Hepatic stellate cell (primary cell): ENCODE measurements around the gene XCL1.
A peak's percentile ranks its signal among the peaks of the same experiment; 100 is the strongest.
"Not testable (repeated sequence)": the region's sequence is repeated elsewhere in the genome, so short reads cannot be mapped to it uniquely, and the experiment has no call there.

ENCODE experiments used
- DNase-seq: peaks from one replicate; pipeline ENCODE4 v3.0.0; 2011; ENCODE audit warnings: low spot score

XCL1 gene

DNA sequence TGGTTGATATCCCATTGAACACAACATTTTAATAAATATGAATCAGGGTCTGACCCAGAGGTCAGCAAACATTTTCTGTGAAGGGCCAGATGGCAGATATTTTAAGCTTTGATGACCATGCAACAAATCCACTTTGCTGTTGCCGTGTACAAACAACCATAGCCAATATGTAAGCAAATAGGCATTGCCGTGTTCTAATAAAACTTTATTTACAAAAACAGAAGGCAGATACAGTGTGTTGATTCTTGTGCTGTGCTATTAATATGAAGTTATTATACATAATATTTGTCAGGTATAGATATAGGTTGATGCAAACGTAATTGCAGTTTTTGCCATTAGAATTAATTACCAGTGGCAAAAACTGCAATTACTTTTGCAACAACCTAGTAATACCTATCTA, 8.8 kb upstream of the XCL1 start:
- DNase-seq = no peak

DNA sequence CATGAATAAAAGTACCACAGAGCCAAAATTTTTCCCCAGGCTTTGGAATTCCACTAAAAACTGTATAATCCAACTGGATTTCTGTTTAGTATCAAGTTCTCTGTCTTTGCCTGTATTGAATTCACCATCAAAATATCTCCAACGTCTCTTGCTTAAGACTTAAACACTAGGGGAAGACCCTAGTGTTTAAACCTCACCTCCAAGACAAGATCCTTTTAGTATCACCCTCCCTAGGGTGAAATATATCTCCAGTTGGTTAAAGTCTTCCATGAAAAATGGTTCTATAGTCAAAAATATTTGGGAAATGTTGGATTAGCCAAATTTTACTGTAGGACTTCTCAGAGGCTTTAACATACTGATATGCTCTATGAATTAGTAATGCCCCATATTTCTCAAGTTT, 8.1 kb upstream of the XCL1 start:
- DNase-seq = no peak

GRCh38 chr1:168570652-168571051, 5.8 kb upstream of the XCL1 start:
- DNase-seq = no peak

GRCh38 chr1:168572633-168573032, 3.8 kb upstream of the XCL1 start:
- DNase-seq = no peak

GRCh38 chr1:168574234-168574633, 2.2 kb upstream of the XCL1 start:
- DNase-seq = peak; percentile 4

- not testable (repeated sequence) for DNase-seq
Measured at GRCh38 chr1:168578531-168579185, 2.3 kb downstream of the XCL1 start.

- not testable (repeated sequence) for DNase-seq
Measured at GRCh38 chr1:168580290-168580689, 3.9 kb downstream of the XCL1 start.

- not testable (repeated sequence) for DNase-seq
Measured at GRCh38 chr1:168580991-168581390, 4.6 kb downstream of the XCL1 start.

DNA sequence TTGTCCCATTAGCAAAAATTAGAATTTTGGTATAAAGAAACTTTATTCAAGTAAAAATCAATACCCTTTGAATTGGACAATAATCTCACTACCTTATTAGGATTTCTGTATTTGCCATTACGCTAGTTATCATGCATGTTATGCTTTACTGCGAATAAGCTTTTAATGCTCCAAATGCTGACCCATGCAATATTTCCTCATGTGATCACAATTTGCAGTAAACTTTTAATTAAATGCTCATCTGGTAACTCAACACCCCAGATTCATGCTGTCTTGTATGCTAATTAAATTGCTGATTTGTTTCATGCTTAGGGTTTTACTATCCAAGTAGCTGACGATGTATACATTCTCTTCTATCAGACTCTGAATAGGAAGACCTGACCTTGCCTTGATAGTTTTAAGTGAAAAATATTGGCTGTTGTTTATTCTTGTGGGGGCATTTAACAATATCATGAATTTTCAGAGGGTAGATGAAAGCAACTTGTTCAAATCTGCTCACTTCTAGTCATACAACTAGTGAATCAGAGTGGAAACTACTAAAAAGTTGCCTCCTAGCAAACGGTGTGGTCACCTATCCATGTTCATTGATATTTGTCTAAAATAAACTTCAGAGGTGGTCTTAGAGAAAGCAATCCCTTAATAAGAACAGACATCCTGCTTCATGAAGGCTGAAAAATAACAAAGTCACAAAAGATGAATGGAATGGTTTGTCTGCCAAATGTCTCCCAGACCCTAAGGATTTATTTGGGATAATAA, 5.6 kb downstream of the XCL1 start:
- DNase-seq = no peak

DNA sequence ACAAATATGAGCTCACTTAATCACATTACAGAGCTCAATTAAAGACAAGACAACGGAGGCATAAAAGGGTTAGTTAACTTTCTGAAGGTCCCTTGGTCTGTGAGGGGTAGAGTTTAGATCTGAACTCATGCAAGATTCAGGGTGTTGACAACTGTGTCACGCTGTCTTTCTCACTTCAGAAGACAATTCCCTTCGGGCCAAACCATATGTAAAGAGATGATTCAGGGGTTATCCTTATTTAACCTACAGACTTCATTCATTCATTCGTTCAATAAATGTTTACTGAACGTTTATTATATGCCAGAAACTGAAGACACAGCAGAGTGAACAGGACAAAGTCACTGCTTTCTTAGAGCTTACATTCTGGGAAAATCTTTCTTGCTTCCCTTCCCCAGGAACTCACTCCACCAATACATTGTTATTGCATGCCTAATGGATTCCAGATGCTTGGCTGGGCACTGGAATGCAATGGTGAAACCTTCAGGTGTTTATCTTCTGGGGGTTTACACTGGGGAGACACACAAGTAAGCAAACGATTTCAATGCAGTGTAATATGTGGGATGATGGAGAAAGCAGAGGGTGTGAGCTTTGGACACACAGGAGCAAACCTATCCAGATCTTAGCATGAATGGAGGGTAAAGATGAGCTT, 6.4 kb downstream of the XCL1 start:
- no peak for DNase-seq

DNA sequence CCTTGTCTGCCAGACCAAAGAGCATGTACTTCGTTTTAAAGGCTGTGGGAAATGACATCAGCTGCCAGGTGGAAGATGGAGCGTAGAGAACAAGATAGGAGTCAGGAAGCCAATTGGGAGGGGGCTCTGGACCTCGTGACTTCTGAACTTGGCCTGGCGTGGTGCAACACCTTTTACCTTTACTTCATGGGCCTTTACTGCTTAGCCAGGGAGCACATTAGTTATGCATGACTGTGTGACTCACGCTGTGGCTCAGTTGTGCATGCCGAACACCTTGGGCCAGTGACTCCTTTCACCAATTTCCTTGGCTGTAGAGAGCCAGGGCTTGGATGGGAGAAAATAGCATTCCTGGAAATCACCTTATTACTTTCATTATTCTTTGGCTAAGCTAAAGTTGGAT, 7.2 kb downstream of the XCL1 start:
- no peak for DNase-seq

DNA sequence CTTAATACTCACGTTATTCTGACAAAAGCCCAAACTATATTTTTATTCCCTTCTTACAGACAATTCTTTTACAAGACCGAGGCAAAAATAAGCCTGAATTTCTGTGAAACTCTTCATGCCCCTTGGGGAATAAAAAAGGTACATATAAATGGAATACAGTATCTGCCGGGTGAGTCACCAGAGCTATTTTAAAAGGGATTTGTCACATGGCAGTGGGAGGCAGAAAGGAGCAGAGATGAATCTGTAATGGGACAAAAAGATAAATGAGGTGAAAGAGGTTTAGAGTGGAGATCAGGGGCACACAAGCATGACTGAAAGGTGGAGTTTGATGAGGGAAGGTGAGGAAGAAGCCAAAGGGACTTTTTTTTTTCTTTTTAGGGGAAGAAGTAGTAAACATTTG, 8.8 kb downstream of the XCL1 start:
- no peak for DNase-seq

DNA sequence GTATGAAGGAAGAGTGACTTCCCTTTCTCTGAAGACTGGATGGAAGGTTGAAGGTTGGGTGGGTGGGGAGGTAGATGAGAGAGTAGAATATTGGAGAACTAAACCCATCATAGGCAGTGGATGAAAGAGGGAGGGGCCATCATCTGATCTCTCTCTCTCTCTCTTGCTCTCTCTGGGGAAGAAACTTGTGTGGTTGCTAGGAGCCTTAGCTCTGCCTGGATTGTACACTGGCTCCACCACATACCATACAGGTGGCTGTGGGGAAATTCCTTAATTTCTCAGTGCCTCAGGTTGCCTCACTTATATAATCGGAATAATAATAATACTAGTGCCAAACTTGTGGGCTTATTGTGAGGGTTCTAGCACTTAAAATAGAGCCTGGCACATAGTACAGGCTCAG, 9.5 kb downstream of the XCL1 start:
- no peak for DNase-seq

DNA sequence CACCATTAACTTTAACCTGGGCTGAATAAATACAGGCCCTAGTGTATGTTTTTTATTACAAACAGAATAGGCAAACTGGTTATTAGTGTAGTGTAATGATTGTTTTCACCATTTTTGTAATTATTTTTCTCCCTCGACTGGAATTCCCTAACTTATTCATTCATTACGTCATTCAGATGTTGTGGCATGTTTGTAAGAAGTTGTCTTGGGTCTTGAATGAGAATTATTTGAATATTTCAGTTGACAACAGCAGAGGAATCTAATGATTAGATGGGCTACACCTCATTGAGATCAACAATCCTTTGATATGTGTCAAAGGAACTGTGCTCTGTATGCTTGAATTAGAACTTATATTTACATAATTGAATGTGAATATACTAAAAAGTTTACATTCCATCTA, 12.8 kb downstream of the XCL1 start:
- DNase-seq = no peak

- no peak for DNase-seq
Measured at GRCh38 chr1:168591066-168591465, 14.7 kb downstream of the XCL1 start.

- DNase-seq = no peak
Measured at GRCh38 chr1:168591641-168592250, 15.3 kb downstream of the XCL1 start.

DNA sequence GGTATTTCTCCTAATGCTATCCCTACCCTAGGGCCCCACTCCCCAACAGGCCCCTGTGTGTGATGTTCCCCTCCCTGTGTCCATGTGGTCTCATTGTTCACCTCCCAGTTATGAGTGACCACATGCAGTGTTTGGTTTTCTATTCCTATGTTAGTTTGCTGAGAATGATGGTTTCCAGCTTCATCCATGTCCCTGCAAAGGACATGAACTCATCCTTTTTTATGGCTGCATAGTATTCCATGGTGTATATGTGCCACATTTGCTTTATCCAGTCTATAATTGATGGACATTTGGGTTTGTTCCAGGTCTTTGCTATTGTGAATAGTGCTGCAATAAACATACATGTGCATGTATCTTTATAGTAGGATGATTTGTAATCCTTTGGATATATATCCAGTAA, 19.0 kb downstream of the XCL1 start:
- not testable (repeated sequence) for DNase-seq

GRCh38 chr1:168598125-168598524, 21.7 kb downstream of the XCL1 start:
- DNase-seq = no peak

GRCh38 chr1:168598892-168599291, 22.5 kb downstream of the XCL1 start:
- DNase-seq = no peak

DNA sequence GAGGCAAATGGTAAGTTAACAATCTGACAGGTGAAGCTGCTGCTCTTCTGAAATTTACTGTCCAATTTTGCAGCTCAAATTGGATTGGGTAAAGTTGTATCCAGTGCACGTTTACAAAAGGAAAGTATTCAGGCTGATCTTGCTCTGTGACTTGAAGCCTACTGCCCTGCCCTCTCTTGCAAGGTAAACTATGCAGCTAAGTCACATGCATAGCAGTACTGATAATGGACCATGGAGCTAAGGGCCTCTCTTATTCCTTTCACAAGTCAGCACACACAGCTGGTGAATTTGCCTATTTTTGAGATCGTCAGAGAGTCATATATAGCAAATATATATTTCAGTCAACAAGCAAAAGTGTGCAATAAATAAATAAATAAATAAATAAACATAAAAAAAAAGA, 23.2 kb downstream of the XCL1 start:
- DNase-seq = no peak

DNA sequence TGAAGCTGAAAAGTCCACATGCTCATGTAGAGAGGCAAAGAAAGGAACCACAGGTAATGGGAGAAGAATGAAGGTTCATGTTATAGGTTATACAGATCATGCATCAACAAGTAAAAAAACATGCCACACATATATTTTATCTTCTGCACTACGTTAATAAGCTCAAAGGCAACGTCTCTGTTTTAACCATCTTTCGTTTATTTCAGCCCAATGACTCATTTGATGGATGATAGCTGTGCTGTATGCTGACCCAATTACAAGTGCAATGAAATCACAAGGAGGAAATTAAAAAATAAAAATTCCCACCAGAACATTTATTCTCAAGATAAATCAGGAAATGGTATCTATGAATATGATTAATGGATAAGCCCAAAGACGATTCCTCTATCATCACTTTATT, 24.6 kb downstream of the XCL1 start:
- no peak for DNase-seq

- peak; percentile 35 for DNase-seq
Measured at GRCh38 chr1:168603501-168604110, 27.2 kb downstream of the XCL1 start.
